Measurements from ENCODE around the gene MAP3K12. TPM values are rescaled to one million over a fixed set of nuclear protein-coding genes. Genes with fewer than 3 reads are reported as not detected.

The MAP3K12 gene
- total and polyA plus RNA-seq, 2 of the 13 experiments (the other 11 are each of a cell fraction or from before 2014, with no cell fraction given) = 0.20 to 1.1 TPM

DNA sequence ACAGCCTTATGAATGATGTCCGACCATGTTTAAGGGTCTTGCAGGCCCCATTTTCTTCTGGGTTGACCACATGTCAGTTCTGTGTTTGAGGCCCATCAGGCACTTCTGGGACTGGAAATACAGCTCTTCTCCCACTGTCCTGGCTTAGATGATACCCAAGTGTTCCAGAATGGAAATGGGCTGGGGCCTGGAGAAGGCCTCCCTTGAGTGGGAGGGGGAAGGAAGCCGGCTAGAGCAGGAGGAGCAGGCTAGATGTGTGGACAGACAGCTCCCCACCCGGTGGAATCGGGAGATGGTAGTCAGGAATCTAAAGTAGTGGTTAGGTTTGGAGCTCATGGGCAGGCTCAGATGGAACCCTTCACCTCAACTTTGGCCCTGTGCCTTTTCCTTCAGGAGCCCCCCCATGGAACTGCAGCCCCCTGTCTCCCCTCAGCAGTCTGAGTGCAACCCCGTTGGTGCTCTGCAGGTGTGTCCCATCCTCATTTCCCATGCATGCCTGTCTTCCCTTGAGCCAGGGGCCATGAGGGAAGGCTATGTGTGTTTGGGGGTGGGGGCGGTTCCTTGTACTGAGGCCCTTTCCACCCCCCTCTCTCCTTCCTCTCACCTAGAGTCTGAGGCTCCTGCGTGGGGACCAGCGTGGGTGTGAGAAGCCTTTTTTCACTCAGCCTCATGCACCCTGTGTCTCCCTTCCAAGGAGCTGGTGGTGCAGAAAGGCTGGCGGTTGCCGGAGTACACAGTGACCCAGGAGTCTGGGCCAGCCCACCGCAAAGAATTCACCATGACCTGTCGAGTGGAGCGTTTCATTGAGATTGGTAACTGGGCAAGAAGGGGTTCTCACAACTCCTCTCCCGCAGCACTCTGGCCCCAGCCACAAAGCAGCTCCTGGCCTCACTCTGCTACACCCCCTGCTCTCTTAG lies 5.0 kb upstream of the MAP3K12 start:
- Histone ChIP-seq H3K27me3 (ENCODE audit: control insufficient read depth in 1 of 2, insufficient read depth in 2 of 2, low read length in 2 of 2) (no peaks in the 10 kb centered on the region; a peak in 1 of 5 replicates), H2AFZ (ENCODE audit: low read length) (no peak overlapping the region), H3K9ac (ENCODE audit: insufficient read depth, low read depth, low read length) (no peak overlapping the region), H3K4me1 (ENCODE audit: insufficient read depth, low read length) (peaks cover 18% of the 10 kb centered on the region), H3K4me3 (replicated peaks in 1 of 3; ENCODE audit: insufficient read depth in 1 of 3, low read depth in 2 of 3, low read length in 3 of 3) (no peak overlapping the region), H3K9me3 (ENCODE audit: low read length) (no peaks in the 10 kb centered on the region), H3K36me3 (replicated peaks in 1 of 2; ENCODE audit: control insufficient read depth in 1 of 2, insufficient read depth in 2 of 2, low read length in 2 of 2) (peaks cover 10 to 23% of the 10 kb centered on the region in 2 experiments; a peak in 4 of 5 replicates), H3K79me2 (ENCODE audit: insufficient read depth, low read length) (peaks cover 16% of the 10 kb centered on the region), H3K4me2 (ENCODE audit: low read depth, low read length) (no peak overlapping the region), H3K27ac (ENCODE audit: extremely low read length, insufficient read depth, low read length) (no peak overlapping the region), H4K20me1 (ENCODE audit: insufficient read depth, low read length) (no peaks in the 10 kb centered on the region)
- in situ Hi-C loops (cut with HindIII; ENCODE audit: extremely low pct_ligation_motif_present, low pct_unique_long_range_greater_than_20kb) (loop anchor here (5.0 kb wide), 1 partner anchor 177 kb away; no protein-coding TSS in a partner anchor), intact Hi-C loops (cut with micrococcal nuclease; ENCODE audit: unreplicated experiment) (no loop called here)
- FAIRE-seq (no peak), DNase-seq (ENCODE audit: low spot score) (no peak), ATAC-seq (no peak)
- CTCF ChIA-PET (ENCODE audit: low intra/inter-chr PET ratio, low total read pairs) = no interaction called here
- POLR2A ChIA-PET = no interaction called here
- 94% methylated on average over 13 of the region's 14 CpGs for WGBS (ENCODE audit: low lambda C conversion rate)
- TF ChIP-seq, protein P1, sequence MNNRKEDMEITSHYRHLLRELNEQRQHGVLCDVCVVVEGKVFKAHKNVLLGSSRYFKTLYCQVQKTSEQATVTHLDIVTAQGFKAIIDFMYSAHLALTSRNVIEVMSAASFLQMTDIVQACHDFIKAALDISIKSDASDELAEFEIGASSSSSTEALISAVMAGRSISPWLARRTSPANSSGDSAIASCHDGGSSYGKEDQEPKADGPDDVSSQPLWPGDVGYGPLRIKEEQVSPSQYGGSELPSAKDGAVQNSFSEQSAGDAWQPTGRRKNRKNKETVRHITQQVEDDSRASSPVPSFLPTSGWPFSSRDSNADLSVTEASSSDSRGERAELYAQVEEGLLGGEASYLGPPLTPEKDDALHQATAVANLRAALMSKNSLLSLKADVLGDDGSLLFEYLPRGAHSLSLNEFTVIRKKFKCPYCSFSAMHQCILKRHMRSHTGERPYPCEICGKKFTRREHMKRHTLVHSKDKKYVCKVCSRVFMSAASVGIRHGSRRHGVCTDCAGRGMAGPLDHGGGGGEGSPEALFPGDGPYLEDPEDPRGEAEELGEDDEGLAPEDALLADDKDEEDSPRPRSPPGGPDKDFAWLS (CRISPR knock-in tag; IDR thresholded peaks at IDR 0.05; ENCODE audit: borderline replicate concordance) = no peak
- TF ChIP-seq, protein P2, sequence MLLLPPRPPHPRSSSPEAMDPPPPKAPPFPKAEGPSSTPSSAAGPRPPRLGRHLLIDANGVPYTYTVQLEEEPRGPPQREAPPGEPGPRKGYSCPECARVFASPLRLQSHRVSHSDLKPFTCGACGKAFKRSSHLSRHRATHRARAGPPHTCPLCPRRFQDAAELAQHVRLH (CRISPR knock-in tag; IDR thresholded peaks at IDR 0.05; ENCODE audit: borderline replicate concordance, low read depth) = no peak
- TF ChIP-seq GLI4 (CRISPR knock-in tag; IDR thresholded peaks at IDR 0.05; ENCODE audit: borderline replicate concordance) (no peak), U2AF2 (IDR thresholded peaks at IDR 0.05; ENCODE audit: low read depth, low read length) (no peak), ZNF331 (CRISPR knock-in tag; IDR thresholded peaks at IDR 0.05) (no peak), ZNF317 (CRISPR knock-in tag; IDR thresholded peaks at IDR 0.05) (no peak), NR2C2 (CRISPR knock-in tag; IDR thresholded peaks at IDR 0.05; ENCODE audit: borderline replicate concordance) (no peak), NPAS2 (CRISPR knock-in tag; IDR thresholded peaks at IDR 0.05; ENCODE audit: borderline replicate concordance) (no peak), ASH2L (IDR thresholded peaks at IDR 0.05; ENCODE audit: insufficient read length, low read depth, low read length) (no peak), IRX3 (CRISPR knock-in tag; IDR thresholded peaks at IDR 0.05; ENCODE audit: borderline replicate concordance, low read depth) (no peak), WIZ (CRISPR knock-in tag; IDR thresholded peaks at IDR 0.05) (no peak), TAF1 (CRISPR knock-in tag; IDR thresholded peaks at IDR 0.05) (no peak), ZNF251 (CRISPR knock-in tag; IDR thresholded peaks at IDR 0.05) (no peak), SP140L (CRISPR knock-in tag; IDR thresholded peaks at IDR 0.05; ENCODE audit: borderline replicate concordance) (no peak), ZNF296 (CRISPR knock-in tag; conservative IDR thresholded peaks at IDR 0.05) (no peak), ZSCAN29 (CRISPR knock-in tag; conservative IDR thresholded peaks at IDR 0.05) (no peak)
- no TSS peak for BruUV-seq (replicated peaks)

All from HepG2 (cell line).